Colonic mucosa (tissue), 4 donors: ENCODE data around the gene SMIM5. TPM values are rescaled to one million over a fixed set of nuclear protein-coding genes. Genes with fewer than 3 reads are reported as not detected.

Experiments
- DNase-seq: peaks from one replicate; pipeline ENCODE4 v3.0.0-alpha.2; 2020
- H3K27ac ChIP-seq: fragments of 200-600 bp; one replicate; pipeline ENCODE4 v1.8.0; 2021
- H3K27me3 ChIP-seq: fragments of 200-600 bp; one replicate; pipeline ENCODE4 v1.8.0; 2021
- H3K36me3 ChIP-seq: fragments of 200-600 bp; one replicate; pipeline ENCODE4 v1.8.0; 2021
- H3K4me1 ChIP-seq: fragments of 200-600 bp; one replicate; pipeline ENCODE4 v1.8.0; 2021; ENCODE audit warnings: mild to moderate bottlenecking
- H3K4me3 ChIP-seq: fragments of 200-600 bp; one replicate; pipeline ENCODE4 v1.8.0; 2021
- H3K9ac ChIP-seq, 2 donors: one replicate each; pipeline ENCODE4 v1.7.0; 2013; ENCODE audit warnings: control low read depth in 2 of 2, low read depth in 2 of 2, low read length in 2 of 2
- H3K9me3 ChIP-seq: fragments of 200-600 bp; one replicate; pipeline ENCODE4 v1.8.0; 2021
- intact Hi-C: fragments of 100-400 bp; cut with DNase I; formaldehyde crosslinking; loops from one replicate; pipeline ENCODE4 v1.14.1; 2022
- total RNA-seq, 2 donors: library from RNA; stranded (reverse); fragmentation: NEBNext Ultra II Directional in 1 of 2; extraction: Animal tissue kit (Norgen Biotek cat#: 25700) in 1 of 2; gene quantifications; one replicate each; pipeline ENCODE4 v1.2.1, GENCODE V29; 2021
- TF ChIP-seq, protein P1 (sequence below): fragments of 200-600 bp; IDR thresholded peaks from one replicate; pipeline ENCODE4 v1.8.0; 2022; ENCODE audit warnings: antibody characterized with exemption, mild to moderate bottlenecking
- donor health status: healthy.
- donor health status: DM: no; HTN: no; CAD: no.
- donor health status: DM: no; HTN: no; CAD: no.

The SMIM5 gene
- total RNA-seq, 2 donors from 2014 or later = 5.1 to 39.9 TPM

DNA sequence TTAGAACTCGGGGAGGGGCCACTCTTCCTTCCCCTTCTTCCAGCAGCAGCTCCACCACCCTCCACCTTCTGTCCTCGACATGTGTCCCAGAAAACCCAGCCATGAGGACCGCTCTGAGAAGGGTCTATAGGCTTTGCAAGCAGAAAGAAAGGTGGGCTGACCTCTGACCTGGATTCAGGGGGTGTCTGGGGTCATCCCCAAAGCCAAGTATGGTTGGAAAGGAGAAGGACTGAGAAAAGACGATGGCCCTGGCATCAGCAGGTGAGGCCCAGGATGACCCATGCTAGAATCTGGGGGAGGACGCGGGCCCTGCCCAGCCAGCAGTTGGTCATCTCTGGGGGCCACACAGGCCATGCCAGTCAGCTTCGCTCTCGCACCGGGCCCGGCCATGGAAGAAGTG is 6.1 kb upstream of the SMIM5 start:
- TF ChIP-seq, protein P1, sequence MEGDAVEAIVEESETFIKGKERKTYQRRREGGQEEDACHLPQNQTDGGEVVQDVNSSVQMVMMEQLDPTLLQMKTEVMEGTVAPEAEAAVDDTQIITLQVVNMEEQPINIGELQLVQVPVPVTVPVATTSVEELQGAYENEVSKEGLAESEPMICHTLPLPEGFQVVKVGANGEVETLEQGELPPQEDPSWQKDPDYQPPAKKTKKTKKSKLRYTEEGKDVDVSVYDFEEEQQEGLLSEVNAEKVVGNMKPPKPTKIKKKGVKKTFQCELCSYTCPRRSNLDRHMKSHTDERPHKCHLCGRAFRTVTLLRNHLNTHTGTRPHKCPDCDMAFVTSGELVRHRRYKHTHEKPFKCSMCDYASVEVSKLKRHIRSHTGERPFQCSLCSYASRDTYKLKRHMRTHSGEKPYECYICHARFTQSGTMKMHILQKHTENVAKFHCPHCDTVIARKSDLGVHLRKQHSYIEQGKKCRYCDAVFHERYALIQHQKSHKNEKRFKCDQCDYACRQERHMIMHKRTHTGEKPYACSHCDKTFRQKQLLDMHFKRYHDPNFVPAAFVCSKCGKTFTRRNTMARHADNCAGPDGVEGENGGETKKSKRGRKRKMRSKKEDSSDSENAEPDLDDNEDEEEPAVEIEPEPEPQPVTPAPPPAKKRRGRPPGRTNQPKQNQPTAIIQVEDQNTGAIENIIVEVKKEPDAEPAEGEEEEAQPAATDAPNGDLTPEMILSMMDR = no peak
- H3K27ac ChIP-seq = no peak overlapping the region
- H3K9me3 ChIP-seq = no peaks in the 10 kb centered on the region
- H3K27me3 ChIP-seq = no peaks in the 10 kb centered on the region
- H3K4me3 ChIP-seq = no peak overlapping the region
- intact Hi-C loops = no loop called here
- no peak overlapping the region for H3K9ac ChIP-seq
- no peak for DNase-seq
- no peaks in the 10 kb centered on the region for H3K36me3 ChIP-seq
- no peaks in the 10 kb centered on the region for H3K4me1 ChIP-seq

DNA sequence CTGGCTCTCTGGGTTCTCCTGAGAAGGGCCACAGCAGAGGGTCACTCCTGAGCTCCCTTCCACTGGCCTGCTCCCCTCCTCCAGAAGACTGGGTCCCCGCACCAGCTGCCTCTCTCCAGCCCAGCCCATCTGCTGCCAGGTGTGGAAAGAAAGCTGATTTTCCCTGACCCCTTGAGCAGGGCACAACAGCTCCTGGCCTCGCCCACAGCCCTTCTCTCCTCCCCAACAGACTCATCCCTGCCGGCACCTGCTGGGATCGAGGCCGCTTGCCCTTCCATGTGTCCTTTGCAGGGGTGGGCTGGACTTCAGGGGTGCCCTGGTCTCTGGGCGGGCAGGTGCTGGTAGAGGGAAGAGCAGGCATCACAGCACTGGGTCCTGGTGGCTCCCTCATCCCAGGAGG is 4.8 kb upstream of the SMIM5 start:
- no peak overlapping the region for H3K27ac ChIP-seq
- H3K9ac ChIP-seq = no peak overlapping the region
- H3K4me1 ChIP-seq = peaks cover 5% of the 10 kb centered on the region
- TF ChIP-seq, protein P1 = no peak
- DNase-seq = no peak
- H3K36me3 ChIP-seq = no peaks in the 10 kb centered on the region
- H3K27me3 ChIP-seq = no peaks in the 10 kb centered on the region
- H3K4me3 ChIP-seq = no peak overlapping the region
- intact Hi-C loops = no loop called here
- no peaks in the 10 kb centered on the region for H3K9me3 ChIP-seq

- intact Hi-C loops = no loop called here
- TF ChIP-seq, protein P1 = no peak
- Histone ChIP-seq H3K4me3 (no peak overlapping the region), H3K36me3 (no peaks in the 10 kb centered on the region), H3K27ac (no peak overlapping the region), H3K27me3 (no peaks in the 10 kb centered on the region), H3K9me3 (no peaks in the 10 kb centered on the region), H3K4me1 (peaks cover 12% of the 10 kb centered on the region), H3K9ac (no peak overlapping the region)
- DNase-seq = no peak
Measured at GRCh38 chr17:75629157-75629556, 4.1 kb upstream of the SMIM5 start.

DNA sequence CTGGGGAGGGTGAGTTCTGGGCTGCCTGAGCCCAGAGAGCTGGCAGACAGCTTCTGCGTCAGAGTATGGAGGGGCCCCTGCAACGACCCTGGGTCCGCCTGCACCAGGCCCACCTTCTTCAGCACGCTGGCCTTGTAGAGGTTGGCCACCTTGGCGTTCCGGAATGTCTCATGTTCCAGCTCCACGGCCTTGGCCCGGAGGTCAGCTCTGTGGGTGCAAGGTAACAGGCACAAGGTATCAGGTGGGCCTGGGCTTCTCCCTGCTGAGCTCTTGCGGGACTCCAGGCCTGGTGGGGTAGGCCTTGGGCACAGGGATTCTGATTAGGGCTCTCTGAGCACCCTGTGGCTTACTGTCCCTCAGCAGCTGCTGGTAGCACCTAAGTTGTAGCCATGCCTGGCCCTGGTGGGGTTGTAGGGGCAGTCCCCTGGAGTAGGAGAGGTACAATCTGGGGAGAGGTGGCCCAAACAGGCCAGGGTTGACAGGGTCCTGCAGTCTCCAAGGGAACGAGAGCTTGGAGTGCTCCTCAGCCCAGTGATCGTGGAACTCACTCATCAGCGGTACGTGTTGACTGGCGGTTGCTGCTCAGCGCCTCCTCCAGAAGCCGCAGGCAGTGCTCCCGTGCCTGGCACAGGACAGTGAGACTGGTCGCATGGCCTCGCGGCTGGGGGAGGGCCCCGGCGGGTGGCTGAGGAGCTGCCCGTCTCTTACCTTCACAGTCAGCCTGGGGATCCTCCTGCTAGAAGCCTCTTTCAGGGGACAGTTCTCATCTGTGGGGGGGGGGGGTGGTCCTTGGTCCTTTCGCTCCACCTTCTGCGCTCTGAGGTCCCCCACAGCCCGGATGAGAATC is 2.9 kb upstream of the SMIM5 start:
- DNase-seq = no peak
- no peaks in the 10 kb centered on the region for H3K36me3 ChIP-seq
- no peaks in the 10 kb centered on the region for H3K9me3 ChIP-seq
- TF ChIP-seq, protein P1 = no peak
- H3K4me1 ChIP-seq = peaks cover 16% of the 10 kb centered on the region
- intact Hi-C loops = loop anchor here (5.0 kb wide), 1 partner anchor 117 kb away; no protein-coding TSS in a partner anchor
- no peaks in the 10 kb centered on the region for H3K27me3 ChIP-seq
- no peak overlapping the region for H3K9ac ChIP-seq
- H3K27ac ChIP-seq = no peak overlapping the region
- no peak overlapping the region for H3K4me3 ChIP-seq

DNA sequence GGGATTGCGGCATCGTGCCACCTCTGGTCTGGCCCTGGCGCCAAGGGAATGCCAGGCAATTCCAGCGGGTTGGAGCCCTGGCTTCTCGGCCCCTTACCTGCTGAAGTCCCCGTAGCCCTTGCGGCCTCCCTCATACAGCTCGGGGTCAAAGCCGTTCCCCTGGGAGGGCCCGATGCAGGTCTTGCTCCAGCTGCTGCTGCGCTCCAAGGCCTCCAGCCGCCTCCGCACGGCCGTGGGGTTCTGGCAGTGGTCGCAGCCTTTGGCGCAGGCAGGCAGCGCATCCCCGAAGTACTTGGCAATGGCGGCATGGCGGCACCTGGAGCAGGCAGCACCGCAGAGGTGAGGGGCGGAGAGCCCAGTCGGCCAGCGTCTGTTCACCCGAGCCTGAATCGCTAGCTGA is 1.9 kb upstream of the SMIM5 start:
- Histone ChIP-seq H3K27me3 (no peaks in the 10 kb centered on the region), H3K36me3 (no peaks in the 10 kb centered on the region), H3K9me3 (no peaks in the 10 kb centered on the region), H3K27ac (no peak overlapping the region), H3K4me3 (no peak overlapping the region), H3K9ac (no peak overlapping the region), H3K4me1 (peaks cover 16% of the 10 kb centered on the region)
- intact Hi-C loops = loop anchor here (5.0 kb wide), 1 partner anchor 116 kb away; no protein-coding TSS in a partner anchor
- TF ChIP-seq, protein P1 = no peak
- DNase-seq = no peak
